Neural progenitor cell (in vitro differentiated cells): Measurements from ENCODE around the gene SMCO2. TPM values are rescaled to one million over a fixed set of nuclear protein-coding genes. Genes with fewer than 3 reads are reported as not detected.

Experiments
- DNase-seq: peaks from one replicate; pipeline ENCODE4 v3.0.0-alpha.2; 2016; ENCODE audit warnings: low spot score
- H2AFZ ChIP-seq: fragments of 200-600 bp; sonication (generic); replicated peaks from 2 replicates; pipeline ENCODE4 v1.6.1; 2016; ENCODE audit warnings: antibody characterized with exemption
- H3F3A ChIP-seq: fragments of 200-600 bp; sonication (generic); 2 replicates; pipeline ENCODE4 v1.6.1; 2016; ENCODE audit warnings: antibody characterized with exemption, low read depth
- H3K27ac ChIP-seq: fragments of 200-600 bp; sonication (generic); 2 replicates; pipeline ENCODE4 v1.5.1; 2016; ENCODE audit warnings: mild to moderate bottlenecking
- H3K27me3 ChIP-seq: fragments of 200-600 bp; sonication (generic); 2 replicates; pipeline ENCODE4 v1.6.1; 2016; ENCODE audit warnings: mild to moderate bottlenecking, moderate library complexity
- H3K36me3 ChIP-seq: fragments of 200-600 bp; sonication (generic); 2 replicates; pipeline ENCODE4 v1.5.1; 2016
- H3K4me1 ChIP-seq: fragments of 200-600 bp; sonication (generic); 2 replicates; pipeline ENCODE4 v1.6.1; 2016; ENCODE audit warnings: mixed run types
- H3K4me2 ChIP-seq: fragments of 200-600 bp; sonication (generic); 2 replicates; pipeline ENCODE4 v1.6.1; 2016
- H3K4me3 ChIP-seq: fragments of 200-600 bp; sonication (generic); 2 replicates; pipeline ENCODE4 v1.5.1; 2016
- H3K79me2 ChIP-seq: fragments of 200-600 bp; sonication (generic); 2 replicates; pipeline ENCODE4 v1.6.1; 2016; ENCODE audit warnings: low read depth
- H3K9ac ChIP-seq: fragments of 200-600 bp; sonication (generic); 2 replicates; pipeline ENCODE4 v1.6.1; 2016
- H3K9me3 ChIP-seq: fragments of 200-600 bp; sonication (generic); 2 replicates; pipeline ENCODE4 v1.5.1; 2016; ENCODE audit warnings: low read depth
- H4K20me1 ChIP-seq: fragments of 200-600 bp; sonication (generic); 2 replicates; pipeline ENCODE4 v1.6.1; 2016; ENCODE audit warnings: low read depth
- H3K27ac Mint-ChIP-seq: 3 replicates; pipeline ENCODE4 v1.8.0; 2021; ENCODE audit warnings: mixed read lengths
- H3K27me3 Mint-ChIP-seq: 2 replicates; pipeline ENCODE4 v1.8.0; 2022; ENCODE audit warnings: low read depth, mild to moderate bottlenecking, inconsistent platforms, moderate library complexity, mixed read lengths; ENCODE audit not compliant: insufficient read depth
- H3K36me3 Mint-ChIP-seq: 3 replicates; pipeline ENCODE4 v1.8.0; 2021; ENCODE audit warnings: mixed read lengths
- H3K4me1 Mint-ChIP-seq: 3 replicates; pipeline ENCODE4 v1.8.0; 2021; ENCODE audit warnings: mixed read lengths
- H3K4me3 Mint-ChIP-seq: 3 replicates; pipeline ENCODE4 v1.8.0; 2021; ENCODE audit warnings: mild to moderate bottlenecking, moderate library complexity, mixed read lengths
- H3K9me3 Mint-ChIP-seq: 3 replicates; pipeline ENCODE4 v1.8.0; 2020; ENCODE audit warnings: mixed read lengths
- CTCF ChIP-seq: fragments of 200-600 bp; sonication (generic); IDR thresholded peaks from 2 replicates; pipeline ENCODE4 v1.5.1; 2017; ENCODE audit warnings: antibody characterized with exemption, mild to moderate bottlenecking
- EZH2 ChIP-seq: fragments of 200-600 bp; sonication (generic); IDR thresholded peaks from 2 replicates; pipeline ENCODE4 v1.6.1; 2017; ENCODE audit warnings: antibody characterized with exemption, mild to moderate bottlenecking, moderate library complexity
- EZH2phosphoT487 ChIP-seq: fragments of 200-600 bp; sonication (generic); IDR thresholded peaks from 2 replicates; pipeline ENCODE4 v1.6.1; 2017; ENCODE audit warnings: antibody characterized with exemption
- total RNA-seq: library from RNA; depleted of rRNA; stranded (reverse); fragments of >200 nt; gene quantifications from 2 replicates; pipeline ENCODE4 v1.2.3, GENCODE V29; 2015; ENCODE audit warnings: low replicate concordance

SMCO2 gene
- total RNA-seq, 1 donor from 2014 or later = not detected

DNA sequence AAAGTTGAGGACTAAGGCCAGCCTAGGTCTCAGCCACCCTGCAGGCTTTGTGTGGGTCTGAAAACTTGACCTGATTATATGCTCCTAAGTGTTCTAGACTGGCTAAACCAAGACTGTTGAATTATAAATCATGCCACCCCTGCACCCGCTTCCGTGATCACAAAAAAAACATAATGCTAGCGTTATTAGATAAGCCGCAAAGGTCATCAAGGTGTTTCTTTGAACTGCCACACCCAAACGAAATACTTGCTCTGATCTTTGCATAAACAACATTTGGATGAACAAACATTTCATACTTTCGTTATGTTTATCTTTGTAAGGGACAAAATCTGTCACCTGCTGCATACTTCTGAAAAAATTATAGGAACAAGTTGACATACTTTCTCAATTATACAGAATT is 2.5 kb downstream of the SMCO2 start:
- H3K4me3 Mint-ChIP-seq = no peak overlapping the region
- DNase-seq = no peak
- no peaks in the 10 kb centered on the region for H3K79me2 ChIP-seq
- no peak overlapping the region for H3K9ac ChIP-seq
- H3K27ac Mint-ChIP-seq = no peak overlapping the region
- H3K36me3 Mint-ChIP-seq = no peaks in the 10 kb centered on the region
- peaks cover 3% of the 10 kb centered on the region for H3K9me3 Mint-ChIP-seq
- H3K27me3 ChIP-seq = no peaks in the 10 kb centered on the region
- H3K4me1 Mint-ChIP-seq = no peaks in the 10 kb centered on the region
- H3K4me2 ChIP-seq = no peak overlapping the region
- H2AFZ ChIP-seq = no peak overlapping the region
- H3K36me3 ChIP-seq = no peaks in the 10 kb centered on the region
- no peaks in the 10 kb centered on the region for H3K9me3 ChIP-seq
- no peaks in the 10 kb centered on the region for H3K4me1 ChIP-seq
- TF ChIP-seq CTCF (no peak), EZH2phosphoT487 (no peak), EZH2 (no peak)
- no peaks in the 10 kb centered on the region for H3F3A ChIP-seq
- peaks cover 2% of the 10 kb centered on the region for H3K27me3 Mint-ChIP-seq
- H3K4me3 ChIP-seq = no peak overlapping the region
- no peak overlapping the region for H3K27ac ChIP-seq
- no peaks in the 10 kb centered on the region for H4K20me1 ChIP-seq

- H3K36me3 ChIP-seq = no peaks in the 10 kb centered on the region
- DNase-seq = no peak
- Mint-ChIP-seq H3K36me3 (no peaks in the 10 kb centered on the region), H3K4me1 (no peaks in the 10 kb centered on the region), H3K27ac (no peak overlapping the region), H3K9me3 (peaks cover 3% of the 10 kb centered on the region), H3K4me3 (no peak overlapping the region), H3K27me3 (peaks cover 2% of the 10 kb centered on the region)
- H4K20me1 ChIP-seq = no peaks in the 10 kb centered on the region
- no peak overlapping the region for H2AFZ ChIP-seq
- H3K27me3 ChIP-seq = no peaks in the 10 kb centered on the region
- no peaks in the 10 kb centered on the region for H3K4me1 ChIP-seq
- no peaks in the 10 kb centered on the region for H3K9me3 ChIP-seq
- H3K27ac ChIP-seq = no peak overlapping the region
- H3K4me2 ChIP-seq = no peak overlapping the region
- no peak overlapping the region for H3K4me3 ChIP-seq
- H3K9ac ChIP-seq = no peak overlapping the region
- TF ChIP-seq EZH2phosphoT487 = no peak
- no peak for TF ChIP-seq CTCF
- no peak for TF ChIP-seq EZH2
- H3K79me2 ChIP-seq = no peaks in the 10 kb centered on the region
- no peaks in the 10 kb centered on the region for H3F3A ChIP-seq
Observed at GRCh38 chr12:27449893-27450534, 3.5 kb downstream of the SMCO2 start.

GRCh38 chr12:27451036-27451825 is 4.7 kb downstream of the SMCO2 start:
- no peak overlapping the region for H3K27ac Mint-ChIP-seq
- peaks cover 2% of the 10 kb centered on the region for H3K27me3 Mint-ChIP-seq
- Histone ChIP-seq H3K4me1 (no peaks in the 10 kb centered on the region), H2AFZ (no peak overlapping the region), H4K20me1 (no peaks in the 10 kb centered on the region), H3K4me2 (no peak overlapping the region), H3K4me3 (no peak overlapping the region), H3K36me3 (no peaks in the 10 kb centered on the region), H3K27ac (no peak overlapping the region), H3K9me3 (no peaks in the 10 kb centered on the region), H3K79me2 (no peaks in the 10 kb centered on the region), H3F3A (no peaks in the 10 kb centered on the region), H3K27me3 (no peaks in the 10 kb centered on the region), H3K9ac (no peak overlapping the region)
- no peak for DNase-seq
- no peaks in the 10 kb centered on the region for H3K36me3 Mint-ChIP-seq
- no peak overlapping the region for H3K4me3 Mint-ChIP-seq
- H3K9me3 Mint-ChIP-seq = peaks cover 3% of the 10 kb centered on the region
- H3K4me1 Mint-ChIP-seq = no peaks in the 10 kb centered on the region
- no peak for TF ChIP-seq EZH2
- no peak for TF ChIP-seq CTCF
- no peak for TF ChIP-seq EZH2phosphoT487
